Measurements from ENCODE around the gene SF3B4. TPM values are rescaled to one million over a fixed set of nuclear protein-coding genes. Genes with fewer than 3 reads are reported as not detected.

Gene SF3B4
- total and polyA plus RNA-seq, 2 of the 8 experiments (the other 6 are each of a cell fraction or from before 2014, with no cell fraction given) = 81.1 to 122 TPM

- Histone ChIP-seq H2BK120ac (replicated peaks; ENCODE audit: low read depth, low read length) (no peak overlapping the region), H3K23me2 (ENCODE audit: low read depth, low read length) (peaks cover 5% of the 10 kb centered on the region), H4K20me1 (replicated peaks in 1 of 2; ENCODE audit: control insufficient read depth in 1 of 2, insufficient read depth in 2 of 2, low read length in 2 of 2) (no peaks in the 10 kb centered on the region), H2BK5ac (ENCODE audit: low read depth, low read length) (no peak overlapping the region), H3K23ac (ENCODE audit: insufficient read length) (no peak overlapping the region), H3K56ac (replicated peaks; ENCODE audit: insufficient read length, low read depth, low read length) (no peak overlapping the region), H2BK12ac (ENCODE audit: low read depth, low read length) (no peak overlapping the region), H2AK5ac (ENCODE audit: low read depth, low read length) (no peak overlapping the region), H3K79me2 (ENCODE audit: control insufficient read depth in 1 of 2, insufficient read depth in 2 of 2, low read length in 2 of 2) (peaks cover 8 to 28% of the 10 kb centered on the region in 2 experiments), H4K5ac (ENCODE audit: insufficient read length, low read depth, low read length) (no peak overlapping the region), H2BK15ac (ENCODE audit: low read length) (no peak overlapping the region), H3K27ac (ENCODE audit: low read depth, low read length) (no peak overlapping the region), H2AFZ (ENCODE audit: low read length) (no peak overlapping the region), H3K4ac (replicated peaks; ENCODE audit: insufficient read length, low read depth, low read length) (no peak overlapping the region), H3K14ac (ENCODE audit: insufficient read length) (no peak overlapping the region), H3K9ac (replicated peaks in 1 of 4; ENCODE audit: extremely low read depth in 1 of 4, low read depth in 3 of 4, low read length in 3 of 4) (no peak overlapping the region), H3K9me3 (ENCODE audit: insufficient read depth in 2 of 2, low read depth in 1 of 2, low read length in 1 of 2) (no peaks in the 10 kb centered on the region), H3K4me1 (replicated peaks in 1 of 4; ENCODE audit: control insufficient read depth in 3 of 4, insufficient read depth in 4 of 4, low read length in 3 of 4) (peaks cover 0 to 8% (median 4%) of the 10 kb centered on the region in 4 experiments; a peak in 4 of 7 replicates), H4K91ac (replicated peaks; ENCODE audit: insufficient read length, low read length) (no peak overlapping the region), H3K4me3 (ENCODE audit: extremely low read depth in 1 of 4, insufficient read depth in 2 of 4, low read depth in 3 of 4, low read length in 4 of 4) (no peak overlapping the region), H2BK20ac (ENCODE audit: low read length) (no peak overlapping the region), H3K18ac (ENCODE audit: extremely low read depth, low read length) (no peak overlapping the region), H3K27me3 (replicated peaks in 1 of 4; ENCODE audit: control insufficient read depth in 3 of 4, extremely low read depth in 1 of 4, insufficient read depth in 3 of 4, low read length in 3 of 4) (no peaks in the 10 kb centered on the region), H3K79me1 (ENCODE audit: low read depth, low read length) (peaks cover 5% of the 10 kb centered on the region), H4K8ac (ENCODE audit: extremely low read depth, insufficient read depth, low read length) (no peak overlapping the region), H3K4me2 (ENCODE audit: insufficient read depth in 1 of 2, low read depth in 2 of 2, low read length in 2 of 2) (no peak overlapping the region), H3K36me3 (ENCODE audit: control insufficient read depth in 2 of 4, insufficient read depth in 4 of 4, low read length in 3 of 4) (peaks cover 19 to 41% (median 39%) of the 10 kb centered on the region in 4 experiments)
- FAIRE-seq (no peak), DNase-seq (ENCODE audit: low read depth in 1 of 2, low spot score in 2 of 2) (no peak)
- no peak for TF ChIP-seq HDAC2 (IDR thresholded peaks at IDR 0.05; ENCODE audit: borderline replicate concordance in 1 of 2, low read depth in 2 of 2, low read length in 2 of 2)
- no peak for TF ChIP-seq RFX5 (IDR thresholded peaks at IDR 0.05; ENCODE audit: borderline replicate concordance, low read depth, low read length)
- TF ChIP-seq GTF2F1 (IDR thresholded peaks at IDR 0.05; ENCODE audit: borderline replicate concordance, low read depth, low read length) = no peak
- TF ChIP-seq TCF12 (IDR thresholded peaks at IDR 0.05; ENCODE audit: low read depth, low read length) = no peak
- TF ChIP-seq SUZ12 (IDR thresholded peaks at IDR 0.05; ENCODE audit: low read length) = no peak
- no peak for TF ChIP-seq NRF1 (IDR thresholded peaks at IDR 0.05; ENCODE audit: low read depth, low read length)
- TF ChIP-seq SIRT6 (IDR thresholded peaks at IDR 0.05; ENCODE audit: low read length) = no peak
- TF ChIP-seq TAF1 (IDR thresholded peaks at IDR 0.05; ENCODE audit: low read depth, low read length) = no peak
- TF ChIP-seq HDAC6 (IDR thresholded peaks at IDR 0.05; ENCODE audit: low read depth, low read length) = no peak
- TF ChIP-seq BCL11A (IDR thresholded peaks at IDR 0.05; ENCODE audit: low read depth in 2 of 2, low read length in 2 of 2) = no peak
- no peak for TF ChIP-seq CHD1 (IDR thresholded peaks at IDR 0.05; ENCODE audit: low read depth, low read length)
- no peak for TF ChIP-seq JUND (IDR thresholded peaks at IDR 0.05; ENCODE audit: low read length)
- no peak for TF ChIP-seq KDM4A (IDR thresholded peaks at IDR 0.05; ENCODE audit: low read depth, low read length, severe bottlenecking)
- POLR2A ChIA-PET (ENCODE audit: partially characterized antibody) = interaction anchor here (0.5 to 4.0 kb wide), 3 partner anchors 10 to 37 kb away, joined by 3 to 20 read pairs (median 5); a partner anchor contains a TSS
- WGBS, 2 experiments (ENCODE audit: extremely low coverage in 1 of 2, insufficient coverage in 1 of 2, insufficient read length in 1 of 2, insufficient replicate concordance in 2 of 2, low coverage in 1 of 2, low lambda C conversion rate in 2 of 2, missing lambda C conversion rate in 1 of 2) = 95% methylated on average over 10 of the region's 10 CpGs; no CpG with 5 or more reads in 1 of the 2 experiments
- CTCF ChIA-PET (ENCODE audit: partially characterized antibody) = interaction anchor here (1.2 kb wide), 1 partner anchor 9 kb away, joined by 4 read pairs; no protein-coding TSS in a partner anchor
These were observed 4.0 kb downstream of the SF3B4 start for GRCh38 chr1:149923626-149924025.

All from H1 (cell line).